C4-2B (cell line): ENCODE results near the gene EXOG.

Source experiments
- ZFX ChIP-seq: fragments of 450-650 bp; IDR thresholded peaks from 2 replicates; pipeline ENCODE4 v1.6.1; 2017
- TF ChIP-seq, protein P1 (sequence below): fragments of 450-650 bp; conservative IDR thresholded peaks from 2 replicates; pipeline ENCODE4 v1.5.1; 2017; ENCODE audit warnings: mild to moderate bottlenecking

DNA sequence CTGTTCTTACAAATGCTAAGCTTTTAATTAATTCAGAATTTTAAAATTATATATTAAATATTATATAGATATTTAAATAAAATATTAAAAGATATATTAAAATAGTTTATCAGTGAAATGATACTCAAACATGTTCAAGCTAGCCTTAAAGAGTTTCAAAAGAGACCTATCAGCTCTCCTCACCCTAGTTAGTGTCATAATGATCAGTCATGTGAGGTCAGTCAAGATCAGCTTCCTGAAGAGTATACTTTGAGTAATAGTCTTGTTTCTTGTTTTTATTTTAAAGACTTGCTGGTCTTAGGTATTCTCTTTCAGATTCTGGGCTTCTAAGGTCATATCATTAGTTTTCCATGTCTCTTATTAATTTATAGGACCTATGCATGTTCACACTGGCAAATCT, 14.5 kb downstream of the EXOG start:
- TF ChIP-seq, protein P1, sequence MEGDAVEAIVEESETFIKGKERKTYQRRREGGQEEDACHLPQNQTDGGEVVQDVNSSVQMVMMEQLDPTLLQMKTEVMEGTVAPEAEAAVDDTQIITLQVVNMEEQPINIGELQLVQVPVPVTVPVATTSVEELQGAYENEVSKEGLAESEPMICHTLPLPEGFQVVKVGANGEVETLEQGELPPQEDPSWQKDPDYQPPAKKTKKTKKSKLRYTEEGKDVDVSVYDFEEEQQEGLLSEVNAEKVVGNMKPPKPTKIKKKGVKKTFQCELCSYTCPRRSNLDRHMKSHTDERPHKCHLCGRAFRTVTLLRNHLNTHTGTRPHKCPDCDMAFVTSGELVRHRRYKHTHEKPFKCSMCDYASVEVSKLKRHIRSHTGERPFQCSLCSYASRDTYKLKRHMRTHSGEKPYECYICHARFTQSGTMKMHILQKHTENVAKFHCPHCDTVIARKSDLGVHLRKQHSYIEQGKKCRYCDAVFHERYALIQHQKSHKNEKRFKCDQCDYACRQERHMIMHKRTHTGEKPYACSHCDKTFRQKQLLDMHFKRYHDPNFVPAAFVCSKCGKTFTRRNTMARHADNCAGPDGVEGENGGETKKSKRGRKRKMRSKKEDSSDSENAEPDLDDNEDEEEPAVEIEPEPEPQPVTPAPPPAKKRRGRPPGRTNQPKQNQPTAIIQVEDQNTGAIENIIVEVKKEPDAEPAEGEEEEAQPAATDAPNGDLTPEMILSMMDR: no peak
- no peak for TF ChIP-seq ZFX
